Activated CD4-positive, alpha-beta T cell treated with anti-CD3 and anti-CD28 coated beads, Interleukin-2, amount 10 ng/mL, durations not matched to agents 24 days and 14 days (primary cell): ENCODE results near the gene ABHD6. TPM values are rescaled to one million over a fixed set of nuclear protein-coding genes. Genes with fewer than 3 reads are reported as not detected.
"Not testable (repeated sequence)": the region's sequence is repeated elsewhere in the genome, so short reads cannot be mapped to it uniquely, and the experiment has no call there.

Experiments used
- DNase-seq: peaks from one replicate; pipeline ENCODE4 v3.0.0; 2022
- H3K27ac Mint-ChIP-seq: one replicate; pipeline ENCODE4 v1.8.0; 2022; ENCODE audit warnings: mild to moderate bottlenecking, mixed read lengths
- H3K27me3 Mint-ChIP-seq: one replicate; pipeline ENCODE4 v1.8.0; 2022; ENCODE audit warnings: mixed read lengths
- H3K36me3 Mint-ChIP-seq: one replicate; pipeline ENCODE4 v1.8.0; 2022; ENCODE audit warnings: low read depth, mild to moderate bottlenecking, mixed read lengths
- H3K4me1 Mint-ChIP-seq: one replicate; pipeline ENCODE4 v1.8.0; 2021; ENCODE audit warnings: mixed read lengths
- H3K4me3 Mint-ChIP-seq: one replicate; pipeline ENCODE4 v1.8.0; 2022; ENCODE audit warnings: mild to moderate bottlenecking, moderate library complexity, mixed read lengths
- H3K9me3 Mint-ChIP-seq: one replicate; pipeline ENCODE4 v1.8.0; 2021; ENCODE audit warnings: mixed read lengths
- intact Hi-C: fragments of 100-400 bp; cut with micrococcal nuclease; formaldehyde crosslinking; loops from one replicate; pipeline ENCODE4 v1.15.1; 2023
- total RNA-seq: library from RNA; stranded (reverse); gene quantifications from 2 replicates; pipeline ENCODE4 v1.2.3, GENCODE V29; 2022

ABHD6 gene
- total RNA-seq, 1 donor from 2014 or later, result 9.8 TPM

GRCh38 chr3:58216496-58217195 lies 20.9 kb upstream of the ABHD6 start:
- DNase-seq, result no peak
- peaks cover 4% of the 10 kb centered on the region for H3K27me3 Mint-ChIP-seq
- intact Hi-C loops, result loop anchor here (1.0 to 2.0 kb wide), 4 partner anchors 10 to 39 kb away; no protein-coding TSS in a partner anchor
- H3K27ac Mint-ChIP-seq, result no peak overlapping the region
- no peaks in the 10 kb centered on the region for H3K36me3 Mint-ChIP-seq
- no peak overlapping the region for H3K4me3 Mint-ChIP-seq
- no peaks in the 10 kb centered on the region for H3K9me3 Mint-ChIP-seq
- peaks cover 15% of the 10 kb centered on the region for H3K4me1 Mint-ChIP-seq

- no peak overlapping the region for H3K4me3 Mint-ChIP-seq
- intact Hi-C loops, result loop anchor here (1.0 to 2.0 kb wide), 4 partner anchors 11 to 40 kb away; no protein-coding TSS in a partner anchor
- H3K36me3 Mint-ChIP-seq, result no peaks in the 10 kb centered on the region
- no peak overlapping the region for H3K27ac Mint-ChIP-seq
- peaks cover 15% of the 10 kb centered on the region for H3K4me1 Mint-ChIP-seq
- H3K27me3 Mint-ChIP-seq, result peaks cover 3% of the 10 kb centered on the region
- H3K9me3 Mint-ChIP-seq, result no peaks in the 10 kb centered on the region
- DNase-seq, result peak; percentile 87
Measured at GRCh38 chr3:58217209-58217811, 20.3 kb upstream of the ABHD6 start.

GRCh38 chr3:58218904-58219303 lies 18.7 kb upstream of the ABHD6 start:
- H3K4me1 Mint-ChIP-seq, result peaks cover 15% of the 10 kb centered on the region
- no peak for DNase-seq
- no peaks in the 10 kb centered on the region for H3K36me3 Mint-ChIP-seq
- H3K9me3 Mint-ChIP-seq, result no peaks in the 10 kb centered on the region
- intact Hi-C loops, result no loop called here
- peaks cover 3% of the 10 kb centered on the region for H3K27me3 Mint-ChIP-seq
- H3K27ac Mint-ChIP-seq, result no peak overlapping the region
- H3K4me3 Mint-ChIP-seq, result no peak overlapping the region

GRCh38 chr3:58222161-58222724 lies 15.3 kb upstream of the ABHD6 start:
- Mint-ChIP-seq H3K9me3 (no peaks in the 10 kb centered on the region), H3K27me3 (peaks cover 14% of the 10 kb centered on the region), H3K4me1 (no peaks in the 10 kb centered on the region), H3K36me3 (no peaks in the 10 kb centered on the region), H3K4me3 (no peak overlapping the region), H3K27ac (no peak overlapping the region)
- intact Hi-C loops, result no loop called here
- no peak for DNase-seq

- Mint-ChIP-seq H3K9me3 (no peaks in the 10 kb centered on the region), H3K4me1 (no peaks in the 10 kb centered on the region)
Measured at GRCh38 chr3:58223855-58224254, 13.7 kb upstream of the ABHD6 start.

DNA sequence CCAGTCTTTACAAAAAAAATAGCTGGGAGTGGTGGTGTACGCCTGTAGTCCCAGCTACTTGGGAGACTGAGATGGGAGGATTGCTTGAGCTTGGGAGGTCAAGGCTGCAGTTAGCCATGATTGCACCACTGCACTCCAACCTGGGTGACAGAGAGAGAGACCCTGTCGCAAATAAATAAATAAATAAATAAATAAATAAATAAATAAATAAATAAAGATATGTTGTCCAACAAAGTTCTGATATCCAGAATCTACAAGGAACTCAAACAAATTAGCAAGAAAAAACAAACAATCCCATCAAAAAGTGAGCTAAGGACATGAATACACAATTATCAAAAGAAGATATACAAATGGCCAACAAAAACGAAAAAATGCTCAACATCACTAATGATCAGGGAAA lies 9.7 kb upstream of the ABHD6 start:
- H3K36me3 Mint-ChIP-seq, H3K4me3 Mint-ChIP-seq, H3K9me3 Mint-ChIP-seq, intact Hi-C loops, H3K4me1 Mint-ChIP-seq, DNase-seq, H3K27ac Mint-ChIP-seq: not testable (repeated sequence)
- H3K27me3 Mint-ChIP-seq, result peaks cover 48% of the 10 kb centered on the region

More at GRCh38 chr3:58223855-58224254, 13.7 kb upstream of the ABHD6 start:
- no peak overlapping the region for H3K4me3 Mint-ChIP-seq
- no peaks in the 10 kb centered on the region for H3K36me3 Mint-ChIP-seq
- peaks cover 17% of the 10 kb centered on the region for H3K27me3 Mint-ChIP-seq
- intact Hi-C loops, result no loop called here
- H3K27ac Mint-ChIP-seq, result no peak overlapping the region
- no peak for DNase-seq

GRCh38 chr3:58230876-58231552 lies 6.6 kb upstream of the ABHD6 start:
- Mint-ChIP-seq H3K27ac (no peak overlapping the region), H3K4me3 (no peak overlapping the region), H3K36me3 (no peaks in the 10 kb centered on the region), H3K4me1 (no peaks in the 10 kb centered on the region), H3K27me3 (peaks cover 58% of the 10 kb centered on the region), H3K9me3 (no peaks in the 10 kb centered on the region)
- intact Hi-C loops, result loop anchor here (10.0 kb wide), 1 partner anchor 476 kb away; the partner anchor contains the start of gene SLMAP
- DNase-seq, result no peak

GRCh38 chr3:58231666-58232065 lies 5.9 kb upstream of the ABHD6 start:
- Mint-ChIP-seq H3K27ac (no peak overlapping the region), H3K4me3 (no peak overlapping the region), H3K36me3 (no peaks in the 10 kb centered on the region), H3K4me1 (peaks cover 3% of the 10 kb centered on the region), H3K27me3 (peaks cover 58% of the 10 kb centered on the region), H3K9me3 (no peaks in the 10 kb centered on the region)
- intact Hi-C loops, result loop anchor here (10.0 kb wide), 1 partner anchor 477 kb away; the partner anchor contains the start of gene SLMAP
- DNase-seq, result no peak

GRCh38 chr3:58234516-58234931 lies 3.1 kb upstream of the ABHD6 start:
- intact Hi-C loops, result loop anchor here (2.0 to 10.0 kb wide), 2 partner anchors 18 to 480 kb away; partner anchors contain the start of gene SLMAP
- Mint-ChIP-seq H3K4me1 (peaks cover 11% of the 10 kb centered on the region), H3K27ac (no peak overlapping the region), H3K36me3 (peaks cover under 1% of the 10 kb centered on the region), H3K27me3 (peaks cover 51% of the 10 kb centered on the region), H3K4me3 (no peak overlapping the region), H3K9me3 (no peaks in the 10 kb centered on the region)
- DNase-seq, result no peak

GRCh38 chr3:58235970-58236369 lies 1.6 kb upstream of the ABHD6 start:
- Mint-ChIP-seq H3K4me1 (peaks cover 12% of the 10 kb centered on the region), H3K9me3 (no peaks in the 10 kb centered on the region), H3K27me3 (peaks cover 41% of the 10 kb centered on the region), H3K36me3 (peaks cover 2% of the 10 kb centered on the region), H3K4me3 (no peak overlapping the region), H3K27ac (no peak overlapping the region)
- DNase-seq, result no peak
- intact Hi-C loops, result loop anchor here (2.0 to 10.0 kb wide), 3 partner anchors 19 to 481 kb away; partner anchors contain the start of gene SLMAP

DNA sequence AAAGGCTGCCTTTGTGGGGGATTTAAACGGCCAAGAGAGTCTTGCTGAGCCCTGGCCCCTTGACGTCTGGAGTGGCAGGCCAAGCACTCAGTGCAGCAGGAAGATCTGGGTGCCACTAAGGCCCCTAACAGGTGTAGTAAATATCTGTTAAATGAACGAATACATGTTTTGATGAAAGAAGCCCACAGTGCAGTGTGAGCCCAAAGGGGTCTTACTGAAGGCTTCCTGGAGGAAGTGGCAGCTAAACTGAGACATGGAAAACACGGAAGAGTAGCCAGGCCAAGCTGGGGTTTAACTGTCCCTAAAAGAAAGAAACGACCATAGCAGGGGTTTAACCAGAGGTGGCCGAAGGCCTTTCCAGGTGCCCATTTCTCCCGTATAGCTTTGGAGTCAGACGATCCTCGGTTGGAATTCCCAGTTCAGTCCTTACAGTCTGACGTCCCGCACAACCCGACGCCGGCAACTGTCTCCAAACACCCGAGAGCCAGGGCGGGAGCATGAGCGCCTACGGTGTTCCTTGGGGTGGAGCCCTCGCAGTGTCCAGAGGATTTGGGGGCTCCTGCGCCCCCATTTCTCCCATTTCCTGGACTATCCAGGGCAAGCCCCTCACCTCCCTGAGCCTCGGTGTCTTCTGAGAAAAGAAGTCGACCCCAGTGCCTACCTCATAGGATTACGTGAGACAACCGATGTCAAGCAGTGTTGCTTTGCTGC lies 910 bp upstream of the ABHD6 start:
- intact Hi-C loops, result loop anchor here (1.0 to 10.0 kb wide), 3 partner anchors 70 to 482 kb away; partner anchors contain the start of genes HTD2, RPP14 and SLMAP
- Mint-ChIP-seq H3K27ac (peak overlapping the region; percentile 78), H3K4me1 (peaks cover 15% of the 10 kb centered on the region), H3K36me3 (peaks cover 2% of the 10 kb centered on the region), H3K9me3 (no peaks in the 10 kb centered on the region), H3K4me3 (peak overlapping the region; percentile 94), H3K27me3 (peaks cover 34% of the 10 kb centered on the region)
- DNase-seq, result no peak

DNA sequence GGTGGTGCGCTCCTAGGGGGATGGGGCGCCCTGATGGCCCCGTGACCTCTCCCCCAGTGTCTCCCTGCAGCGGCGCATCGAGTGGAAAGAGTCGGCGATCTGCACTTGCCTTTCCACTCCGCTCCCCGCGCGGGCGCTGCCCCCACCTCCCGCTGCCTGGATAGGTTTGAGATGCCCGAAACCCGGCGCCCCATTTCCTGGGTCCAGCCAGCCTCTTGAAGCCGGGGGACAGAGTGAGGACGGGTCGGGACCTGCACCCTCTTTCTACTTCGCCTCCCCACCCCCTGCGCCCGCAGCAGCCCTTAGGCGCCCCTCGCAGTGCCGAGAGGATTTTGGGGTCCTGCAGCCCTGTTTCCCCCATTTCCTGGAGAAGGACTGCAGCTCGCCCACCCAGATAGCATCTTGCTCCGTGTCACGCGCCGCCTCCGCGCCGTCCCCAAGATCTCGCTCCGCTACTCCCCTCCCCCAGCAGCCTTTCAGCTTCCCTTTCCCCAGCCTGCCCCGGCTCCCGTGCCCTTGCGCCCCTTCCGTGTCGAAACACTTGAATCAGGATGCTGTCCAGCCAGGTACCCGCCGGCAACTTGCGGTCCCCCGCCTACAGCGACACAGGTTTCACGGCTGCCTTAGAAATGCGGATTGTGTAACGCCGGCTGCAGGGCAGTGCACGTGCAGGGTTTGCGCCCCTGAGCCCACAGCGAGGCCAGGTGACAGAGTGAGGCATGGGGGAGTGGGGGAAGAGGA lies 519 bp downstream of the ABHD6 start:
- H3K27ac Mint-ChIP-seq, result peak overlapping the region; percentile 83
- intact Hi-C loops, result loop anchor here (1.0 to 10.0 kb wide), 3 partner anchors 68 to 483 kb away; partner anchors contain the start of genes HTD2, RPP14 and SLMAP
- peaks cover 2% of the 10 kb centered on the region for H3K36me3 Mint-ChIP-seq
- H3K9me3 Mint-ChIP-seq, result no peaks in the 10 kb centered on the region
- DNase-seq, result peak; percentile 80
- H3K4me1 Mint-ChIP-seq, result peaks cover 15% of the 10 kb centered on the region
- H3K27me3 Mint-ChIP-seq, result peaks cover 20% of the 10 kb centered on the region
- peak overlapping the region; percentile 94 for H3K4me3 Mint-ChIP-seq
